ENCODE results near the gene TMEM86A.
"Not testable (repeated sequence)": the region's sequence is repeated elsewhere in the genome, so short reads cannot be mapped to it uniquely, and the experiment has no call there.

Gene TMEM86A, protein sequence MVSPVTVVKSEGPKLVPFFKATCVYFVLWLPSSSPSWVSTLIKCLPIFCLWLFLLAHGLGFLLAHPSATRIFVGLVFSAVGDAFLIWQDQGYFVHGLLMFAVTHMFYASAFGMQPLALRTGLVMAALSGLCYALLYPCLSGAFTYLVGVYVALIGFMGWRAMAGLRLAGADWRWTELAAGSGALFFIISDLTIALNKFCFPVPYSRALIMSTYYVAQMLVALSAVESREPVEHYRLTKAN

DNA sequence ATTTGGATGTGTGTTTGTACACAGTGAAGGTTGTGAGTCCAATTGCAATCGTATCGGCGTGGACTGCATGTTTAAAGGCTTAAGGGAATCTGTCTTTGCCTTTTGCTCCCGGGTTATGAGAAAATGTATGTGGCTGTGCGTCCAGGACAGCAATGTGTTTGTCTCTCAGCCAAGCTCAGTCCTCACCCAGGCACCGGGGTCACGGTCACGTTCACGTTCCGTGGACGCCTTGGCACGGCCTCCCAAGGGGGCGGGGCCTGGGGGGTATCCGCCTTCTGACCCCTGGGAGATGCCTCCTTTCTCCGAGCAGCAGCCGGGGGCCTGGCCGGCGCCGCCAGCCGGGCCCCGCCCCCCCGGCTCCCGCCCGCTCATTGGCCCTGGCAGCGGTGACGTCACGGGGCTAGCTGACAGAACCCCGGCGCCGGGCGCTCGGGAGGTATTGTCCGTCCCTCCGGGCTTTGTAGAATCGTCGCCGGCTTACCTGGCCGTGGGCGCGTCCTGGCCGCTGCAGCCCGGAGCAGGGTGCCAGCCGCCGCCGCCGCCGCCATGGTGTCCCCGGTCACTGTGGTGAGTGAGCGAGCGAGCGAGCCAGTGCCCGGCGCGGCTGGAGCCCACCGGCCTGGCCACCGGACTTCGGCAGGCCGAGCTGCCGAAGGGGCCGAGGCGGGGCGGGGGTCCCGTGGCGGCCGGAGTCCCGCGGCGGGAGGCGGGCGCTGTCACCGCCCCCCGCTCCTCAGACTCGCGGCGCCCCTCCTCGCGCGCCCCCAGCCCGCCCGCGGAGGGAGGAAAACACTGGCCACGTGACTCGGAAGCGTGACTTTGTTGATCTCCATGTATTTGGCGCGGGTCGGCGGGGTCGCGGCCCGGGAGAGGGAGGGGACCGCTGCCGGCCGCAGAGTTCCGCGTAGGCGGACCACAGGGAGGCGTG lies at the start of gene TMEM86A:
TMEM86A (plus strand) TSS at position 439 of the 928 bp plus-strand sequence; CDS start at position 547, 108 bp downstream.
- DNase-seq = peak; percentile 53

DNA sequence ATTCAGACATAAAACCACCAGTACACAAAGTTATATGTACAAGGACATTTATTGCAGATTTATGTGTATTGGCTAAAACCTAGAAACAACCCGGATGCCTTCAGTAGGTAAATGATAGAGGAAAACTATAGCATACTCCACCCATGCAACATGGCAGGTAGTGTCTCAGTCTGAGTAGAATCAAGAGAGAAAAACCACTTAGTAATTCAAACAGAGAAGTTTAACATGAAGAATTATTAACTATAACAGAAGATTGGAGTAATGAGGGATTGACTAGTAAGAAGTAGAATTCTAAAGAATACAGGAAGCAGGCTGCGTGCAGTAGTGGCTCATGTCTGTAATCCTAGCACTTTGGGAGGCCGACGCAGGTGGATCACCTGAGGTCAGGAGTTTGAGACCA lies 48.2 kb upstream of the TMEM86A start:
- DNase-seq = no peak

DNA sequence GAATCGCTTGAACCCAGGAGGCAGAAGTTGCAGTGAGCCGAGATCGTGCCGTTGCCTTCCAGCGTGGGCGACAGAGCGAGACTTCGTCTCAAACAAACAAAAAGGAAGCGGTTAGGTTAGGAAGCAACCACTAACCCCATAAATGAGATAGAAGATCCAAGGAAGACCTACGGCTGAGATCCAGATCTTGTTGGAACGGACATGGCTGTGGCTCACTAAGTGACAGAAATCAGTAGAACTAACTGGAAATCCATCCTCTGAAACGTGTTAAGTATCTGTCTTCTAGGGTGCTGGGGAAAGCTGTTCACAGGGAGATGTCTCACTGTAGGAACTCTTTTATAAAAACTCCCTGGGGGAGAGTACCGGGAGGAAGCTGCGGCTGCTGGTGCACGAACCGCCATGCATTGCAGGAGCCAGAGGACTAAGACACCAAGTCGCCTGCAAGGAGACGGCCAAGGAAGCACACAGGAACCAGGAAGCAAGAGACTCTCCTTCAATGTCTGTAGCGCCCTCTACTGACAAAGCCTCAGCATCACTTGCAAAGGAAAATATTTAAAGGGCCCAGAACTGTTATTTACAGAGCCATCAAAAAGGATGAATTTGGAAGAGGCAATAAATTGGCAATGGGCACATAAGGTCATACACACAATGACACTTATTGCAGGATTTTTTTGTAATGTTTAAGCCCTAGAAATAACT lies 47.6 kb upstream of the TMEM86A start:
- no peak for DNase-seq

DNA sequence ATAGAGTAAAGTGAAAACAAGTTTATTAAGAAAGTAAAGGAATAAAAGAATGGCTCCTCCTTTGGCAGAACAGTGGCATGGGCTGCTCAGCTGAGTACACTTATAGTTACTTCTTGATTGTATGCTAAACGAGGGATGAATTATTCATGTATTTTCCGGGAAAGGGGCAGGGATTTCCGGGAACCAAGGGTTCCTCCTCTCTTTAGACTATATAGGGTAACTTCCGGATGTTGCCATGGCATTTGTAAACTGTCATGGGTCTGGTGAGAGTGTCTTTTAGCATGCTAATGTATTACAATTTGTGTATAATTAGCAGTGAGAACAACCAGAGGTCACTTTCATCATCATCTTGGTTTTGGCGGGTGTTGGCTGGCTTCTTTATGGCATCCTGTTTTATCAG lies 40.9 kb upstream of the TMEM86A start:
- DNase-seq = no peak

DNA sequence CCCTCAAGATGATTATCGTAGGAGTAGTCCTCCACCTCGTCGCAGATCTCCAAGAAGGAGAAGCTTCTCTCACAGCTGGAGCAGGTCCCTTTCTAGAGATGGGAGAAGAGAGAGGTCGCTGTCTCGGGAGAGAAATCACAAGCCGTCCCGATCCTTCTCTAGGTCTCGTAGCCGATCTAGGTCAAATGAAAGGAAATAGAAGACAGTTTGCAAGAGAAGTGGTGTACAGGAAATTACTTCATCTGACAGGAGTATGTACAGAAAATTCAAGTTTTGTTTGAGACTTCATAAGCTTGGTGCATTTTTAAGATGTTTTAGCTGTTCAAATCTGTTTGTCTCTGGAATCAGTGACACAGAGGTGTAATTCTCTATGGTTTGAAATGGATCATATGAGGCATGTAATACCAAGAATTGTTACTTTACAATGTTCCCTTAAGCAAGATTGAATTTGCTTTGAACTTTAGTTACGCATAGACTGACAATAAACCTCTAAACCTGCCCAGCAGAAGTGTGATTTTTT lies 33.2 kb upstream of the TMEM86A start:
- not testable (repeated sequence) for DNase-seq

DNA sequence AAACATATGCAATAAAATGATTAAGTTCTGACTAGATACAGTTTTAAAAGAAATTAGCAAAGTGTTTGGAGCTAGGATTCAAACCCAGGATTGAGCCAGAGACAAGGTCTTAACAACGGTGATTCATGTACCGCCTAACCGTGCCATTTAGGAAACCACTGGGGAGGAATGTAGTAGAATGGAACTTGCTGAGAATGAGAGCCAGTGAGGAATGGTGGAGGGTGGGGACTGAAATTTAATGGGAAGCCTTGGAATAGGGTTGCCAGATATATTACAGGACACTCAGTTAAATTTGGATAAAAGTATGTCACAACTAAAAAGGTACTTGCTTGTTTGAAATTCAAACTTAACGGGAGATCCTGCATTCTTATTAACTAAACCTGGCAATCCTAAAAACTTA lies 30.4 kb upstream of the TMEM86A start:
- DNase-seq = no peak

DNA sequence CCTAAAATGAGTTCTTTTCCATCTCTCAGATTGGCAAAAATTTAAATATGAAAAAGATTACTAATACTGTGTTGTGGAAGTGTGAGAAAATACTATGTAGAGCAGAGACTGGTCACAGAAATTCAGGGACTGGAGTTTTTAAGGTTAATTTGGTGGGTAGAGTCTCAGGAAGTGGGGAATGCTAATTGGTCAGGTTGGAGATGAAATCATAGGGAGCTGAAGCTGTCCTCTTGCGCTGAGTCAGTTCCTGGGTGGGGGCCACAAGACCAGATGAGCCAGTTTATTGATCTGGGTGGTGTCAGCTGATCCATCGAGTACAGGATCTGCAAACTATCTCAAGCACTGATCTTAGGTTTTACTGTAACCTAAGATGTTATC lies 29.4 kb upstream of the TMEM86A start:
- DNase-seq = no peak

DNA sequence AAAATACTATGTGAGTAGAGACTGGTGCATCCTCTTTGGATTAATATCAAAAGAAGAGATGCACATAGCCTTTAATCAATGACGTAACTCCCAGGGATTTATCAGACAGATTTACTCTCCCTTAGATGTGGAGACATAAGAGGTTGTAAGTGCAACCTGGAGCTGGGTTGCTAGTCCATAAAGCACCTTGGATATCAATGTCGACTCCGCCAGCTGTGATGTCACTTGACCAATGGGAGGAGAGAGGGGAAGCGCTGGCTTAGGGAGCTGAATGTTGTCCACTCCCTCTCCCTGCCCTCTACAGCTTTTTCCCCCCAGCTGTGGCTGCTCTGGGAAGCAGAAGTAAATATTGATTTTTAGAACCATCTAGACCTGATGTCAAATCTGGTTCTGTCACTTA lies 28.9 kb upstream of the TMEM86A start:
- no peak for DNase-seq

DNA sequence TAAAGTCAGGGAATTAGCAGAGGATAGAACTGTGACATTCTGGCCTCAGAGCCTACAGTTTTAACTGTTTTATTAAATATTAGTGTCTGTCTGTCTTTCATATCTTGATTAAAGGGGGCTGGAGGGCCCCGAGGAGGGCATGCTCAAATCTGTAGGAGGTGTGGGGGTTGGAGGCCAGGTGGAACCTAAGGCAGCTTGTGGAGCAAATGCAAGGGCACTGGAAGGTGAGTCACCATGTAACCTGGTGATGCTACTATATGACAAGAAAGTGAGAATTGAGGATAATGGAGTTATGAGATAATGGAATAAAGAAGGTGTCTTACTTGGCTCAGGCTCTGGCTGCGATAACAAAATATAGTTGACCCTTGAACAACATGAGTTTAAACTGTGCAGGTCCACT lies 27.3 kb upstream of the TMEM86A start:
- no peak for DNase-seq

DNA sequence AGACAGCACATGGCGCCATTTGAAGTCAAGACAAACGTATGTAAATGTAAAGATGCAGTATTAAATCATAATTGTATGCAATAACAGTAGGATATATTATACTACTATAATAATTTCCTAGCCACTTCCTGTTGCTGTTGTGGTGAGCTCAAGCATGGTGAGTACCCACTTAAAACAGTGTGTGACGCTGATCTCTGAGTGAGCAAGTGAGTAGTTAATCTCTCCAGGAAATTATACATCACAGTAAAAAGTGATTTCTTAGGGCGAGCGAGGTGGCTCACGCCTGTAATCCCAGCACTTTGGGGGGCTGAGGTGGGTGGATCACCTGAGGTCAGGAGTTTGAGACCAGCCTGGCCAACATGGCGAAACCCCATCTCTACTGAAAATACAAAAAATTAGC lies 26.4 kb upstream of the TMEM86A start:
- DNase-seq = not testable (repeated sequence)

DNA sequence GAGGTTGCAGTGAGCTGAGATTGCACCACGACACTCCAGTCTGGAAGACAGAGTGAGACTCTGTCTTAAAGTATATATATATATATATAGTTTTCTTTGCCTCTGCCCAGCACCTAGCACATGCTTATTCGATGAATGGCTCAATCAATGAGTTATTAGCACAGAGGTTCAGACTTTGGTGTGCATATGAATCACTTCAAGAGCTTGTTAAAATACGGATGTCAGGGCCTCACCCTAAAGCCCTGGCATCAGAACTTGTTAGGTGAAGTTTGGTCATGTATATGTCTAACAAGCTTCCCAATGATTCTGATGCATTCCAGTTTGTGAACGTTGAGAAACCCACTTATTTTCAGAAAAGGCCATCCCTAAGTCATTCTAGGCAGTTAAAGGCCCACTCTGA lies 21.8 kb upstream of the TMEM86A start:
- DNase-seq = no peak

DNA sequence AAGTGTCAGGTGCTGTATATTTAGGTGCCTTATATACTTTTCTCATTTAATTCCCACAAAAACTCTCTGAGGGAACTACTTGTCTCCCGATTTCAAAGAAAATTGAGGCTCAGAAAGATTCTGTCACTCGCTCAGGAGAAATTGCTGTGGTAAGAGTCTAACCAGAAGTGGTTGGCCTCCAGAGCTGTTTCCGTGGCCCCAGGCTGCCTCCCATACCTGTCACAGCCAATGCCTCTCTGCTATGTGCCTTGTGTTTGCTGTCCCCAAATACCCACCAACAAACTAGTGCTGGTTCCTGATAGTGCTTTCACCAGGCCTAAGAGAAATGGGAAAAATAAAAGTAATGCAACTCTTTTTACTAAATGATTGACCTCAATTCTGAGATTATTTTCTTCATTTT lies 21.0 kb upstream of the TMEM86A start:
- DNase-seq = no peak

DNA sequence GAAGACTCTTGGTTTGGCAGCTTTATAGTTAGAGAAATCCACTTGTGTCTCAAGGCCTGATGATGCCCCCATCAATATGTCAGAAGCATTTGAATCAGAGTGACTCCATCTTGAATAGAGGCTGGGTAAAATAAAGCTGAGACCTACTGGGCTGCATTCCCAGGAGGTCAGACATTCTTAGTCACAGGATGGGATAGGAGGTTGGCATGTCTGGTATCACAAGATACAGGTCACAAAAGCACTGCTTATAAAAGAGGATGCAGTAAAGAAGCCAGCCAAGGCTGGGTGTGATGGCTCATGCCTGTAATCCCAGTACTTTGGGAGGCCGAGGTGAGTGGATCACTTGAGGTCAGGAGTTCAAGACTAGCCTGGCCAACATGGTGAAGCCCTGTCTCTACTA lies 16.6 kb upstream of the TMEM86A start:
- not testable (repeated sequence) for DNase-seq

DNA sequence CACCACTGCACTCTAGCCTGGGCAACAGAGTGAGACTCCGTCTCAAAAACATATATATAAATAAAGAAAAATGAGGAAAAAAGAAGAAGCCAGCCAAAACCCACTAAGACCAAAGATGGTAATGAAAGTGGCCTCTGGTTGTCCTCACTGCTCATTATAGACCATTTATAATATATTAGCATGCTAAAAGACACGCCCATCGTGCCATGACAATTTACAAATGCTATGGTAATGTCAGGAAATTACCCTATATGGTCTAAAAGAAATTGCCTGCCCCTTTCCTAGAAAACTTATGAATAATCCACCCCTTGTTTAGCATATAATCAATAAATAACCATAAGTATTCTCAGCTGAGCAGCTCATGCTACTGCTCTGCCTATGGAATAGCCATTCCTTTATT lies 16.1 kb upstream of the TMEM86A start:
- no peak for DNase-seq

DNA sequence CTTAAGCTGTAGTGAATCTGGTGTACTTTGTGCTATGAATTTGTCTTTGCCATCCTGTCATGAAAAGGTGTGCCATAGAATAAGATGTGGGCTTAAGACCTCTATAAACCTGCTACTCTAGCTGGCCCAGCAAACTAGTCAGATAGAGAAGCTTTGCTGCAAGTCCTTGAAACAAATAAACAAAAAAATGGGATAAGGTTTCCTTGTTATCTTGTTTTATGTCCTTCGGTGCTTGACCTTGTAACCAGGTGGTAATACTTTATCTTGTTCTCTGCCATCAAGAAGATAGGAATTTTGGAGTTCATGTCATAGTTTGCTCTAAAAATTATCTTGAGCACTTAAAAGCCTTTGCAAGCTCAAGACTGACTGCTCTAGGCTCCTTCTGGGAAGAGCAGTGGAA lies 14.3 kb upstream of the TMEM86A start:
- no peak for DNase-seq

DNA sequence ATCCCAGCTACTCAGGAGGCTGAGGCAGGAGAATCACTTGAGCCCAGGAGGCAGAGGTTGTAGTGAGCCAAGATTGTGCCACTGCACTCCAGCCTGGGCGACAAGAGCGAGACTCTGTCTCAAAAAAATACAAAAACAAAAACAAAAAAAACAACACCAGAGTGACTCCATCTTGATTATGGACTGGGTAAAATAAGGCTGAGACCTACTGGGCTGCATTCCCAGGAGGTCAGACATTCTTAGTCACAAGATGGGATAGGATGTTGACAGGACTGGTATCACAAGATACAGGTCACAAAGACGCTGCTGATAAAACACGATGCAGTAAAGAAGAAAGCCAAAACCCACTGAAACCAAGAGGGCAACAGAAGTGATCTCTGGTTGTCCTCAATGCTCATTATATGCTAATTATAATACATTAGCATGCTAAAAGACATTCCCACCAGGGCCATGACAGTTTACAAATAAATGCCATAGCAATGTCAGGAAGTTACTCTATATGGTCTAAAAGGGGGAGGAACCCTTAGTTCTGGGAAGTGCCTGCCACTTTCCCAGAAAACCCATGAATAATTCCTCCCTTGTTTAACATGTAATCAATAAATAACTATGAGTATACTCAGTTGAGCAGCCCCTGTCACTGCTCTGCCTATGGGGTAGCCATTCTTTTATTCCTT lies 7.0 kb upstream of the TMEM86A start:
- DNase-seq = not testable (repeated sequence)

DNA sequence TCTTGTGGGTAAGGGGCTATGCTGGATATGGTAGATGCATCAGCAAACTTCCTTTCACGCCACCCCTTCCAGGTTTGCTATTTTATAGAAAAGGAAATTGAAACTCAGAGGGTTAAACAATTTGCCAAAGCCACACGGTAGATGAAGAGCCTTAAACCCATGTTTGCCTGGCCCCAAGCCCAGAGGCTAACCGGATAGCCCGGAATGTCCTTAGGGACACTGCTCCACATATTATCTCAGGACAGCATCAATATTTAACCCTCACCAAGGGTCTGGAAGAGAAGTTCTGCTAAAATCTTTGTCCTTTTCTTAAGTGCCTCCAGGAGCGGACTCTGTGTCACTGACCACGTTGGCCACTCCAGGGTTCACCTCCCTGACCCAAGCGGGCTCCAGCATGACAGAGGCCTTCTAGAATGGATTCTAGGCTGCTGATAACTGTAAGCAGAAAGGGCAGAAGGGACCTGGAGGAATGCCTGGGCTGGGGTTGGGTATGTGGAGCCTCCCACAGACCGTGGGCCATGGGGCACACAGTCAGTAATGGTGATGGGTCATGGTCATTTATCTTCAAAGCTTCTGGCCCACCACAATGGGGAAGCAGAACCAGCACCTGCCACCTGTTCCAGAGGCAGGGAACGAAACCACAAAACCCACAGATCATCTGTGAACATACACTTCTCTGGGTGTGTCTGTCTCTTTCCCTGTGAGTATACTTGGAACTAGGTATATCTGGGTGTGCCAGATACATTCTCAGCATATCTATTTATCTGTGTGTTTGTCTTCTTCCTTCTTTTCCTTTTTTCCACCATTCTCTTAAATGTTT lies 5.4 kb upstream of the TMEM86A start:
- no peak for DNase-seq

DNA sequence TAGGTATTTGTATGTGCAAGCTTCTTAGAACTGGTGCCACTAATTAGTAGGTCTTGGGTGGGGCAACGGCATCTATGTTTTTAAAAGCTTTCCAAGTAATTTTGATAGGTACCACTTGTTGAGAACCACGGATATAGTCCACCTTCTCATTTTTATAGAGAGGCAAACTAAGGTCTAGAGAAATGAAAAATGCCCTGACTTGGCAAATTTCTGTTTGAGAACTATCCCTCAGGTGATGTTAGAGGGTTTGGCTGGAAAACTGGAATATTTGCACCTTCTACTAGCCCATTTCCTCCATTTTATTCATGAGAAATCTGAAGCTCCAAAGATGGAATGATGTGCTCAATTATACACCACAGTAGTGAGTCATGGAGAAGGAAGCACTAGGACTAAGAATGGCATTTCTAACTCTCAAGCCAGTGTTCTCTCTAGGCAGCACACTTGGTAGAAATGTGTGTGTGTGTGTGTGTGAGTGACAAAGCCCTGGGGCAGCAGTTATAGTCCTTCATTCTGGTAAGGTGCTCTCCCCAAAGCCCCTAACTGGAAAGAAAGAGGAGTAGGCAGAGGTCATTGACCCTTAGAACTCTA lies 1.8 kb upstream of the TMEM86A start:
- no peak for DNase-seq

DNA sequence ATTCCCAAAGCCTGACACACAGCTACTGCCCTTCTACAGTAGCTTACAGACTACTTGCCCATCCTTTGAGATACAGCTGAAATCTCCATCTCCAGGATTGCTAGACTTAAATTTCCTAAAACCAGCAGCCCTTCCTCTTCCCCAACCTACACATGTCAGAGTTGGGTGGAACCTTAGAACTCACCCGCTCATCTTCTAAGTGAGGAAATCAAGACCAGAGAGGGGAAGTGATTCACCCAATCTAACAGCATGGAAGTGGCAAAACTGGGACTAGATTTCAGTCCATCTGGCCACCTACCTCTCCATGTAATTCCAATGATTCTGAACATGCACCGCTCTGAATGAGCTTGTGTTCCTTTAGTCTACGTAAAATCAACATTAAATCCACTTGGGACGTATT lies 1.0 kb upstream of the TMEM86A start:
- no peak for DNase-seq

DNA sequence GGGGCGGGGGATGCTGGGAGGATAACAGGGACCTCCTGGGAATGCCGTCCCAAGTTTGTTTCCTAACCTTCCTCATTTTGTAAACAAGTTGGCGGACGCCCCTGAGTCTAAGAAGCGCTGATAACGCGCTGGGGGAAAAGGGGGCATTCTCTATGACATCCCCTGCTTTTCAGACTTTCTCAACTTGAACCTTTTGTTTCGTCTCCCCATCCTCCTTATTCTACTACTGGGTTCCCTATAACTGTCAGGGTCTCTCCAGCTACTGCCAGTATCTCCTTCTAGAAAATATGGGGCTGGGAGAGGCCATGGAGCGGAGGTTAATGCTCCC lies 654 bp downstream of the TMEM86A start:
- DNase-seq = no peak

DNA sequence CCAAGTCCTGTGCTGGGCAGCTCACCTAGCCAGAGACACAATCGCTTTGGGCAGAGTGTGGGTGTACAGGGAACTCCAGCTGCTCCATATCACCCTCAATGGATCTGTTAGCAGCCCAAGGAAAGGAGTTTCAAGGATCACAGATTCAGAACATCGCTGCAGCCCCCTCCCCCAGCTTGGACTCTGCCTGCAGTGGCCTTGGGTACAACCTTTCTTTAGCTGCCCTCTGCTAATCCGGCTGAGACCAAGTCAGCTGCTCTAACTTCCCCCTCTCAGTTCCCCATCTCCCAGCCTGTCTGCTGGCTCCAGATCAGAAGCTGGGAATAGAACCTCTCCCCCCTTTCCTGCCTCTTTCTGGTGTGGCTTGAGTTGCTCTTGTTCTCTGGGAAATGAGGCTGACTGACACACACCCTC lies 1.3 kb downstream of the TMEM86A start:
- DNase-seq = no peak

DNA sequence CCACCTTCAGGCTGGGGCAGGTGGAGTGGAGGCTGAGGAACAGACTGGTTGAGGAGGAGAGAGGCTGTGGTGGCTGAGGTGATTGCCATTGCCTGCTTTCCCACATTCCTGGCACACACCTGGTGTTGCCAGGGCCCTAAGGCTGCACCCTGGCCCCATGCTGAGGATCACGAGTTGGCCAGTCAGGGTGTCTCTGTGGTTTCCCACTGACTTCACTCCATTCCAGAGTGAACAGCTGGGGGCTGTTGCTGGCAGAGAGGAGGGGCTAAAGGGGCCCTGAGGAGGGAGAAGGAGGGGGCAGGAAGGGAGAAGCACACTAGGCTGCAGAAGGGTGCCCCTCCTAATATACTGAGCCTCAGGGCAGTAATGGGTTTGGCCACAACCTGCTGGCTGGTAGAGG lies 1.8 kb downstream of the TMEM86A start:
- DNase-seq = no peak
